LNCaP clone FGC (cell line): Measurements from ENCODE around the gene PPP1R9B.

Source experiments
- DNase-seq: peaks from one replicate; pipeline ENCODE4 v3.0.0-alpha.2; 2011; ENCODE audit warnings: low read depth
- H3K4me3 ChIP-seq: 2 replicates; pipeline ENCODE4 v1.5.1; 2011; ENCODE audit warnings: mild to moderate bottlenecking, low read depth, low read length, control low read depth
- TF ChIP-seq, protein P1 (sequence below): IDR thresholded peaks from 2 replicates; pipeline ENCODE4 v1.5.1; 2012; ENCODE audit warnings: mild to moderate bottlenecking; ENCODE audit not compliant: control insufficient read depth, insufficient read depth; ENCODE audit errors: extremely low read depth

Gene PPP1R9B

DNA sequence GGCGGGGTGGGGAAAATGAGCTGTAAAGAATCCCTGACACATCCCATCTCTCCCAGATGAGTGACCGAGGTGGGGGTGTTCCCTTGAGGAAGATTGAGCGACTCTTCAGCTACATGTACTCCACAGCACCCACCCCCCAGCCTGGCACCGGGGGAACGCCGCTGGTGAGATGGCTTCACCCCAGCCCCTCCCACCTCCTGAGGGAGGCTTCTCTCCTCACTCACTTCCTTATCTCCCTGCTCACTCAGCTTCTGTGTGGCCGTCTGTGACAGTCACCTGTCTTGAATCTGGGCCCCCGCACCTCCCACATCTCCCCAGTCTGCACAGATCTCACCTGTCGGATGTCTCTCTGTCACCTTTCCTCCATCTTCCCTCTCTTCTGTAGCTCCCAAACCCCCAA is 41.9 kb downstream of the PPP1R9B start:
- H3K4me3 ChIP-seq, result no peak overlapping the region
- no peak for DNase-seq
- TF ChIP-seq, protein P1, sequence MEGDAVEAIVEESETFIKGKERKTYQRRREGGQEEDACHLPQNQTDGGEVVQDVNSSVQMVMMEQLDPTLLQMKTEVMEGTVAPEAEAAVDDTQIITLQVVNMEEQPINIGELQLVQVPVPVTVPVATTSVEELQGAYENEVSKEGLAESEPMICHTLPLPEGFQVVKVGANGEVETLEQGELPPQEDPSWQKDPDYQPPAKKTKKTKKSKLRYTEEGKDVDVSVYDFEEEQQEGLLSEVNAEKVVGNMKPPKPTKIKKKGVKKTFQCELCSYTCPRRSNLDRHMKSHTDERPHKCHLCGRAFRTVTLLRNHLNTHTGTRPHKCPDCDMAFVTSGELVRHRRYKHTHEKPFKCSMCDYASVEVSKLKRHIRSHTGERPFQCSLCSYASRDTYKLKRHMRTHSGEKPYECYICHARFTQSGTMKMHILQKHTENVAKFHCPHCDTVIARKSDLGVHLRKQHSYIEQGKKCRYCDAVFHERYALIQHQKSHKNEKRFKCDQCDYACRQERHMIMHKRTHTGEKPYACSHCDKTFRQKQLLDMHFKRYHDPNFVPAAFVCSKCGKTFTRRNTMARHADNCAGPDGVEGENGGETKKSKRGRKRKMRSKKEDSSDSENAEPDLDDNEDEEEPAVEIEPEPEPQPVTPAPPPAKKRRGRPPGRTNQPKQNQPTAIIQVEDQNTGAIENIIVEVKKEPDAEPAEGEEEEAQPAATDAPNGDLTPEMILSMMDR, result no peak

DNA sequence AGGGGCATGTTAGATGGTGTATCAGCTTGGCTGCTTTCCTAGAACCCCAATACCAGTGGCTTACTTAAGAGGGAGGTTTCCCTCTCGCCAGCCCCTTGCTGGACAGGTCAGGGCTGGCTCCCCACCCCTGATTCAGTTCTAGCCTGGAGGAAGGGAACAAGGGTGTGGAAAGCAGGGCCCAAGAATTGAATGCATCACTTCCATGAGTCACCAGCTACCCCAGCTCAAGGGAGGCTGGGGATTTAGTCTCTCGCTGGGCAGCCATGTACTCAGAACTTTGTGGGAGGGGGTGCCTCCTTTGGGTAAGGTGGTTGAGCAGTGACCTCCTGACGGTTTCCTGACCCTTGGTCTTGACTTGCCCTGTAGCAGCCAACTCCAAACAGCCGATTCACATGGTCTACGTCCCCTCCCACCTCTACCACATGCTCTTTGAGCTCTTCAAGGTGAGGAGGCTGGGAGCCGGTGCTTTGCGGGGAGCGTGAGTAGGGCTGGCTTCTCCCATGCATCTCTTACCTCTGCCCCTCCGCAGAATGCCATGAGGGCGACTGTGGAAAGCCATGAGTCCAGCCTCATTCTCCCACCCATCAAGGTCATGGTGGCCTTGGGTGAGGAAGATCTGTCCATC is 42.6 kb downstream of the PPP1R9B start:
- TF ChIP-seq, protein P1, result no peak
- no peak overlapping the region for H3K4me3 ChIP-seq
- no peak for DNase-seq

DNA sequence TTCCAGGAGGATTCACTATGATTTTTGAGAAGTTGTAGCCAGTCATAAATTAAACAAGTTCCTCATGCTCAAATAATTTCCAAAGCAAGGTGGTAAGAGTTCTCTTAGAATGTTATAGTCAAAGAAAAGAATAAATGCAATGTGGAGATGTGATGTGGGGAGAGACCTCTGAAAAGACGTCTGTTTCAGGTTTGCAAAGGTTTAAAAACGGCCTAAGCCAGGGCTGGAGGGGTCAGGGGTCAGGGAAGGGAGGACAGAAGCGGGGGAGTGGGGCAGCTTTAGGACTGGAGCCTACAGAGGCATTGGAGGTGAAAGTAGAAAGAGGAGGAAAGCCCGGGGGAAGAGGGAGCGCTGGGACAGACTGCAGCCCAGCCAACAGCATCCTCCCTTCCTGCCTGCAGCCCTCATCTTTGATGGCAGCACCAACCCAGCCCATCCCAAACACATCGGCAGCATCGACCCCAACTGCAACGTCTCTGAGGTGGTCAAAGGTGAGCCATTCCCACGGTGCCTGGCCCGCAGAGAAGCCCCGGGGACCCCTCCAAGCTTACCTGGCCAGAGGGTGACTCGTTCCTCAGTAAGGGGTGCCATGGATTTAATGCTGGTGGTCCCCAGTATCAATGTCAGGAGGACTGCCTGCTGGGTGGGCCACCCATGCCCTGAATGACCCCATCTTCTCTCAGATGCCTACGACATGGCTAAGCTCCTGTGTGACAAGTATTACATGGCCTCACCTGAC is 43.9 kb downstream of the PPP1R9B start:
- TF ChIP-seq, protein P1, result no peak
- DNase-seq, result no peak
- H3K4me3 ChIP-seq, result no peak overlapping the region

DNA sequence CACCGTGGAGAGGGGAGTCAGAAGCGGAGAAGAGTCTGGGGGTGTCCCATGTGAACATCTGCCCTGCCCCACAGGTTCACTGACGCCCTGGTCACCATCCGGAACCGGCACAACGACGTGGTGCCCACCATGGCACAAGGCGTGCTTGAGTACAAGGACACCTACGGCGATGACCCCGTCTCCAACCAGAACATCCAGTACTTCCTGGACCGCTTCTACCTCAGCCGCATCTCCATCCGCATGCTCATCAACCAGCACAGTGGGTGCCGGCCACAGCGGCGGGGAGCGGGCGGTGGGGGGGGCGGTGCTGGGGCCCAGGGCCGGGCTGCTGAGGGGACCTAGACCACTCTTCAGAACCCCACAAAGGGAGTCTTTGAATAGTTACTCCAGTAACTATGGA is 44.7 kb downstream of the PPP1R9B start:
- H3K4me3 ChIP-seq, result no peak overlapping the region
- TF ChIP-seq, protein P1, result no peak
- DNase-seq, result no peak

DNA sequence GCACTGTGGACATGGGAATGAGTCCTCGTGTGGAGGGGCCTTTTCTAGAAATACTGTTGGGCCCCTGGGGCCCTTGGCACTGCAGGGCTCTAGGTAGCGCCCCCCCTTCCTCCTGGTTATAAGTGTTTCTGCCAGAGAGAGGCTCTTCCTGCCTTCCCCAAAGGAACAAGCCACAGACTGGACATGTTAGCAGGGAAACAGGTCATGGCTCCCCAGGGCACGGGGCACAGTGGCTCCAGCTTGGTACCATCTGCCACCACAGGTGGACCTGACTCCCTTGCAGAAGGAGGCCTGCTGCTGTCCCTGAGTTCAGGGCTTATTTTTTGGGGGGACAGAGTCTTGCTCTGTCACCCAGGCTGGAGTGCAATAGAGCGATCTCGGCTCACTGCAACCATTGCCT is 46.5 kb downstream of the PPP1R9B start:
- no peak for DNase-seq
- H3K4me3 ChIP-seq, result no peak overlapping the region
- TF ChIP-seq, protein P1, result no peak

DNA sequence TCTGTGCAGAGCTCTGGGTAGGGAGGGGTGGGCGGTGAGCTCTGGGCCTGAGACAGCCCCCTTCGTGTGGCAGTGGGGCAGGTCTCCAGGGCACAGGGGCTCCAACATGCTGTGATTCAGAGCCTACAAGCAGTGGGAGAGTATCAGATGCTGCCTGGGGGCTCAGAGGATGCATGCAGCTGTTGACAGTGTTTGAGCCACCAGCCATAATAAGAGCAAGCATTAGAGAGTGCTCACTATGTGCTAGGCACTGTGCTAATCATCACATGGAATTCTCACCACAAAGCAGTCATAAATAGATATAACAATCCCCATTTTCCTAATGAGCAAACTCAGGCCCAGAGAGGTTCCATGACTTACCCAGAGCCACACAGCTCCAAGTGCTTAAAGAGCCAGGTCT is 47.2 kb downstream of the PPP1R9B start:
- DNase-seq, result no peak
- TF ChIP-seq, protein P1, result no peak
- H3K4me3 ChIP-seq, result no peak overlapping the region
